Uterus (tissue), 4 donors: ENCODE results near the gene DNAL4. TPM values are rescaled to one million over a fixed set of nuclear protein-coding genes. Genes with fewer than 3 reads are reported as not detected.

Experiments used
- DNase-seq, 2 donors: peaks; one replicate each; pipeline ENCODE4 v3.0.0-alpha.2; 2019 to 2020
- H3K27ac ChIP-seq, 2 donors: fragments of 200-600 bp; sonication (generic); 1 replicate in 1 of 2; 2 replicates in 1 of 2; pipeline ENCODE4 v1.5.1; 2016 to 2018
- H3K27me3 ChIP-seq, 2 donors: fragments of 200-600 bp; sonication (generic); one replicate each; pipeline ENCODE4 v1.5.1; 2018 to 2019; ENCODE audit warnings: control low read depth in 1 of 2
- H3K36me3 ChIP-seq, 2 donors: fragments of 200-600 bp; sonication (generic); one replicate each; pipeline ENCODE4 v1.5.1; 2019; ENCODE audit warnings: control low read depth in 1 of 2
- H3K4me1 ChIP-seq, 2 donors: fragments of 200-600 bp; sonication (generic); one replicate each; pipeline ENCODE4 v1.5.1; 2018 to 2019; ENCODE audit warnings: control low read depth in 1 of 2
- H3K4me3 ChIP-seq, 2 donors: fragments of 200-600 bp; sonication (generic); 1 replicate in 1 of 2; 2 replicates in 1 of 2; pipeline ENCODE4 v1.5.1; 2018 to 2019; ENCODE audit warnings: mild to moderate bottlenecking in 1 of 2
- H3K9me3 ChIP-seq, 2 donors: fragments of 200-600 bp; sonication (generic); one replicate each; pipeline ENCODE4 v1.5.1; 2019; ENCODE audit warnings: control low read depth in 1 of 2
- POLR2A ChIP-seq, 2 donors: fragments of 450-650 bp; IDR thresholded peaks; one replicate each; pipeline ENCODE4 v1.6.1; 2016; ENCODE audit warnings: antibody characterized with exemption in 2 of 2, mild to moderate bottlenecking in 1 of 2, moderate library complexity in 1 of 2
- intact Hi-C: fragments of 100-400 bp; cut with DNase I; formaldehyde crosslinking; loops from one replicate; pipeline ENCODE4 v1.15.1; 2023; ENCODE audit warnings: low total_unique reads
- total RNA-seq, 4 donors: library from RNA; depleted of rRNA in 3 of 4; stranded (reverse); fragments of >200 nt in 3 of 4; gene quantifications; one replicate each; pipeline versions ENCODE4 v1.1.0 to v1.2.4, GENCODE V29; 2014 to 2023
- TF ChIP-seq, protein P1 (sequence below), 4 experiments: fragments of 200-600 bp in 2 of 4; fragments of 450-650 bp in 2 of 4; sonication (generic) in 2 of 4; IDR thresholded peaks; one replicate each; pipeline ENCODE4 v1.5.1; 2016 to 2019; ENCODE audit warnings: antibody characterized with exemption in 4 of 4, mild to moderate bottlenecking in 2 of 4, moderate library complexity in 1 of 4
- donor health status: DM: yes; HTN: yes; CAD: no.

Gene DNAL4
- total RNA-seq, 4 donors from 2014 or later, result 3.1 to 23.4 (median 8.3) TPM

DNA sequence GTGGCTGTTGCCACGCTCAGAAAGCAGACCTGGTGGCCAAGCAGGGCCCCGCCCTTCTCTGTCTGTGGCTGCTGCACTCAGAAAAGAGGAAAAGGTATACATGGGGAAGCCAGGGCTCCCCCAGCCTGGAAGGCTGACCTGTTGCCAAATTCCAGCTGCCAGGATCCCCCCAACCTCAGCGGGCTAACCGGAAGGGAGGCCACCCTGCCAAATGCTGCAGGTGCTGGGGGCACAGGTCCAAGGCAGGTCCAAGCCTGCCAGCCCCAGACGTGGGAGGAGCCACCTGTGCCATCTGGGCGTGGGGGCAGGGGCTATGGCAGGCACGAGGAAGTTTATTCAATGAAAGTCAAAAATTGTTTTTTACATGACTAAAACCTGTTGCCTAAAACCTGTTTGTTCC is 47.3 kb upstream of the DNAL4 start:
- Histone ChIP-seq H3K27me3 (no peaks in the 10 kb centered on the region), H3K4me1 (peaks cover 0 to 10% of the 10 kb centered on the region in 2 donors), H3K27ac (no peak overlapping the region), H3K9me3 (no peaks in the 10 kb centered on the region), H3K4me3 (no peak overlapping the region), H3K36me3 (no peaks in the 10 kb centered on the region)
- DNase-seq, result no peak
- intact Hi-C loops, result no loop called here
- TF ChIP-seq, protein P1, sequence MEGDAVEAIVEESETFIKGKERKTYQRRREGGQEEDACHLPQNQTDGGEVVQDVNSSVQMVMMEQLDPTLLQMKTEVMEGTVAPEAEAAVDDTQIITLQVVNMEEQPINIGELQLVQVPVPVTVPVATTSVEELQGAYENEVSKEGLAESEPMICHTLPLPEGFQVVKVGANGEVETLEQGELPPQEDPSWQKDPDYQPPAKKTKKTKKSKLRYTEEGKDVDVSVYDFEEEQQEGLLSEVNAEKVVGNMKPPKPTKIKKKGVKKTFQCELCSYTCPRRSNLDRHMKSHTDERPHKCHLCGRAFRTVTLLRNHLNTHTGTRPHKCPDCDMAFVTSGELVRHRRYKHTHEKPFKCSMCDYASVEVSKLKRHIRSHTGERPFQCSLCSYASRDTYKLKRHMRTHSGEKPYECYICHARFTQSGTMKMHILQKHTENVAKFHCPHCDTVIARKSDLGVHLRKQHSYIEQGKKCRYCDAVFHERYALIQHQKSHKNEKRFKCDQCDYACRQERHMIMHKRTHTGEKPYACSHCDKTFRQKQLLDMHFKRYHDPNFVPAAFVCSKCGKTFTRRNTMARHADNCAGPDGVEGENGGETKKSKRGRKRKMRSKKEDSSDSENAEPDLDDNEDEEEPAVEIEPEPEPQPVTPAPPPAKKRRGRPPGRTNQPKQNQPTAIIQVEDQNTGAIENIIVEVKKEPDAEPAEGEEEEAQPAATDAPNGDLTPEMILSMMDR (IDR thresholded peaks at IDR 0.05), result no peak
- no peak for TF ChIP-seq POLR2A (IDR thresholded peaks at IDR 0.05)

DNA sequence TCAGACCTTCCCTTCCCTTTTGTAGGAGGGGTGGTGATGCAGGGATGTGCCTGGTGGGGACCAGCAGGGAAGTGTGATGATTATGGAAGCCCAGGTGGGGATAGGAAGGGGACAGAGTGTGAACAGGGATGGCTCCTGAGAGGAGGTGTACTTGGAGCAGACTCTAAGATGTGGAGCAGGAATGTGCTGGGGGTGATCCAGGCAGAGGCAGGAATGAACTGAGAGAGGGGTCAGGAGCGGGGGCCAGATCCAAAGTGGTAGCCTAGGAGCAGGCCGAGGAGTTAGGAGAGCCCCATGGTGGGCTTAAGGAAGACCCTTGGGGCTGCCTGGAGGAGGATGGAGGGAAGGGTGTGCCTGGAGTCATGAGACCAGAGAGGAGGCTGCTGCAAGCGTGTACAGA is 46.2 kb upstream of the DNAL4 start:
- intact Hi-C loops, result no loop called here
- TF ChIP-seq, protein P1 (IDR thresholded peaks at IDR 0.05), result no peak
- no peak for TF ChIP-seq POLR2A (IDR thresholded peaks at IDR 0.05)
- no peak overlapping the region for H3K4me3 ChIP-seq
- DNase-seq, result no peak
- H3K36me3 ChIP-seq, result no peaks in the 10 kb centered on the region
- H3K9me3 ChIP-seq, result no peaks in the 10 kb centered on the region
- H3K4me1 ChIP-seq, result peaks cover 0 to 10% of the 10 kb centered on the region in 2 donors
- H3K27me3 ChIP-seq, result no peaks in the 10 kb centered on the region
- H3K27ac ChIP-seq, result no peak overlapping the region

DNA sequence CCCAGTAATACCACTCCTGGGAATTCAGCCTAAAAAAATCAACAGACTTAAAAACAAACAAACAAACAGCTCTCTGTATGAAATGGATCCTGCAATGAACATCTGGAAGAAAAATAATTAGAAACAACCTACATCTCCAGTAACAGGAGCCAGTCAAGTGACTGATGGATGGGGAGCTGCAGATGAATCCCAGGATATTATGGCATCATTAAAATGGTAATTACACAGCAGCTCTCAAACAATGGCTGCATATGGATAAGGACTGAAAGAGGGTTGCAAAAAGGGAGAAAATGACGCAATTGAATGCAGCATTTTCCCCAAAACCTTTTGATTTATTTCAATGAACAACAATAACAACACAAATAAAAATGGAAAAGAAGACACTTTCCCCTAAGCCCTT is 45.7 kb upstream of the DNAL4 start:
- no peak for DNase-seq
- H3K27ac ChIP-seq, result no peak overlapping the region
- H3K36me3 ChIP-seq, result no peaks in the 10 kb centered on the region
- TF ChIP-seq, protein P1 (IDR thresholded peaks at IDR 0.05), result no peak
- TF ChIP-seq POLR2A (IDR thresholded peaks at IDR 0.05), result no peak
- H3K4me3 ChIP-seq, result no peak overlapping the region
- intact Hi-C loops, result no loop called here
- peaks cover 0 to 10% of the 10 kb centered on the region in 2 donors for H3K4me1 ChIP-seq
- H3K27me3 ChIP-seq, result no peaks in the 10 kb centered on the region
- H3K9me3 ChIP-seq, result no peaks in the 10 kb centered on the region

DNA sequence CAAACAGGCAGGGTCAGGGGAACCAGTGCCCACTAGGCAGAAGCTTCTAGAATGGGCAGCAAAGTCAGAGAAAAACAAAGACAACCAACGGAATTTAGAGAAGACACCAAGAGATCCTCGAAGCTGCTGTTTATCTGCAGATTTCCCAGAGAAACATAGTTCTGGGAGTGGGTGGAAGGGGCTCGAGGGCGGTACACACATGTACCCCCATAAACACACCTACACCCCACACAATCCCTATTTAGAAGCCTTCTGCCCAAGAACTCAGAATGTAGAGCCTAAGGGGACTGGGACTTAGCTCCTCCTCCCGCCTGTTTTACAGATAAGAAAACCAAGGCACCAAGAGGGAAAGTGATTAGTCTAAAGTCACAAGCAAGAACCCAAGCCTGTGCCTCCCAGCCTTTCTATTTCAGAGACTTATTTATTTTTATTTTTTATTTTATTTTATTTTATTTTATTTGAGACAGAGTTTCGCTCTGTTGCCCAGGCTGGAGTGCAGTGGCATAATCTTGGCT is 43.5 kb upstream of the DNAL4 start:
- intact Hi-C loops, result no loop called here

DNA sequence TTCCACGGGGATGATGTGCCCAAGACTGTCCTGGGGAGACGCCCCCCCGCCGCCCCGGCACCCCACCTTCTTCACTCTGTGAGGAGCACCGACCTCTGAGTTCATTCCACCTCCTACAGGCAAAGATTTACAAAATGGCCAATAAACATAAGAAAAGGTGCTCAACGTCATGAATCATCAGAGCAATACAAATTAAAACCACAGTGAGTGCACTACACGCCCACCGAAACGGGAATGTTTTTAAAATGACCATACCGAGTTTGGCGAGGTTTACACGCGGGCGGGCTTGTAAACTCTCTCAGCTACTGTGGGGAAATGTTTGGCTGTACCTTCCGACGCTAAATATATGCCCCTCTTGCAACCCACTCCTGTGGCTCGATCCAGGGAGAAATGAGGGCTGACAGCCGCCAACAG is 42.0 kb upstream of the DNAL4 start:
- no peak overlapping the region for H3K4me3 ChIP-seq
- H3K36me3 ChIP-seq, result no peaks in the 10 kb centered on the region
- TF ChIP-seq, protein P1 (IDR thresholded peaks at IDR 0.05), result no peak
- TF ChIP-seq POLR2A (IDR thresholded peaks at IDR 0.05), result no peak
- no peak overlapping the region for H3K27ac ChIP-seq
- H3K27me3 ChIP-seq, result no peaks in the 10 kb centered on the region
- H3K9me3 ChIP-seq, result no peaks in the 10 kb centered on the region
- no peaks in the 10 kb centered on the region for H3K4me1 ChIP-seq
- intact Hi-C loops, result no loop called here
- no peak for DNase-seq

More for the DNA sequence above, 43.5 kb upstream of the DNAL4 start:
- Histone ChIP-seq H3K9me3 (no peaks in the 10 kb centered on the region), H3K27me3 (no peaks in the 10 kb centered on the region), H3K27ac (no peak overlapping the region), H3K4me3 (no peak overlapping the region), H3K4me1 (peaks cover 0 to 2% of the 10 kb centered on the region in 2 donors), H3K36me3 (no peaks in the 10 kb centered on the region)
- DNase-seq, result no peak
- TF ChIP-seq, protein P1 (IDR thresholded peaks at IDR 0.05), result no peak
- TF ChIP-seq POLR2A (IDR thresholded peaks at IDR 0.05), result no peak
